WTC11 (cell line): ENCODE measurements around the gene FAM135A. TPM values are rescaled to one million over a fixed set of nuclear protein-coding genes. Genes with fewer than 3 reads are reported as not detected.

Source experiments
- ATAC-seq: fragments of 200-7000 bp; cut with Tn5 transposase; 2 replicates; pipeline ENCODE4 v1.10.0; 2021; ENCODE audit warnings: mild to moderate bottlenecking, moderate library complexity
- CTCF ChIA-PET: fragments of 300-600 bp; sonication (Branson Sonifier 250); formaldehyde crosslinking; loops from one replicate; lab custom pipeline; 2021; ENCODE audit warnings: antibody characterized with exemption; lab: Charles Lee
- POLR2A ChIA-PET: fragments of 350-600 bp; sonication (Branson Sonifier 250); formaldehyde crosslinking; loops from one replicate; lab custom pipeline; 2021; ENCODE audit warnings: antibody characterized with exemption; lab: Charles Lee
- DNase-seq: peaks from one replicate; pipeline ENCODE4 v3.0.0; 2021; ENCODE audit warnings: low spot score
- H3K27ac Mint-ChIP-seq: 2 replicates; pipeline ENCODE4 v1.8.0; 2021; ENCODE audit warnings: mixed read lengths
- H3K27me3 Mint-ChIP-seq: 2 replicates; pipeline ENCODE4 v1.8.0; 2021; ENCODE audit warnings: low read depth, mild to moderate bottlenecking, moderate library complexity, mixed read lengths
- H3K36me3 Mint-ChIP-seq: 2 replicates; pipeline ENCODE4 v1.8.0; 2021; ENCODE audit warnings: mixed read lengths
- H3K4me1 Mint-ChIP-seq: 2 replicates; pipeline ENCODE4 v1.8.0; 2022; ENCODE audit warnings: mixed read lengths
- H3K4me3 Mint-ChIP-seq: 2 replicates; pipeline ENCODE4 v1.8.0; 2021; ENCODE audit warnings: mild to moderate bottlenecking, moderate library complexity, mixed read lengths
- H3K9me3 Mint-ChIP-seq: 2 replicates; pipeline ENCODE4 v1.8.0; 2021; ENCODE audit warnings: mixed read lengths
- CBFB ChIP-seq: sonication (generic); formaldehyde crosslinking; IDR thresholded peaks from 2 replicates; pipeline ENCODE4 v1.8.1; 2022; ENCODE audit warnings: mild to moderate bottlenecking, low read depth, missing genetic modification reagents
- CDX4 ChIP-seq: fragments of 250-450 bp; sonication (Bioruptor Pico); IDR thresholded peaks from 2 replicates; pipeline ENCODE4 v1.9.0; 2021; ENCODE audit warnings: moderate library complexity, mild to moderate bottlenecking, inconsistent platforms, borderline replicate concordance
- CTCF ChIP-seq: fragments of 200-600 bp; IDR thresholded peaks from 2 replicates; pipeline ENCODE4 v1.8.0; 2022; ENCODE audit warnings: antibody characterized with exemption
- E2F1 ChIP-seq: sonication (generic); formaldehyde crosslinking; IDR thresholded peaks from 2 replicates; pipeline ENCODE4 v1.8.0; 2022; ENCODE audit warnings: mild to moderate bottlenecking, missing genetic modification reagents
- EMX1 ChIP-seq: fragments of 250-450 bp; sonication (Bioruptor Pico); IDR thresholded peaks from 2 replicates; pipeline ENCODE4 v1.8.0; 2021; ENCODE audit warnings: mild to moderate bottlenecking
- ERG ChIP-seq: fragments of 250-450 bp; sonication (Bioruptor Pico); IDR thresholded peaks from 2 replicates; pipeline ENCODE4 v1.8.0; 2021; ENCODE audit warnings: mild to moderate bottlenecking
- ETV6 ChIP-seq: sonication (generic); formaldehyde crosslinking; IDR thresholded peaks from 2 replicates; pipeline ENCODE4 v1.8.1; 2022; ENCODE audit warnings: mild to moderate bottlenecking, missing genetic modification reagents
- FOXJ3 ChIP-seq: sonication (generic); formaldehyde crosslinking; IDR thresholded peaks from 2 replicates; pipeline ENCODE4 v1.9.0; 2021; ENCODE audit warnings: missing genetic modification reagents, mild to moderate bottlenecking, borderline replicate concordance
- FOXP1 ChIP-seq: sonication (generic); formaldehyde crosslinking; IDR thresholded peaks from 2 replicates; pipeline ENCODE4 v1.8.0; 2022; ENCODE audit warnings: missing genetic modification reagents, mild to moderate bottlenecking, moderate library complexity, borderline replicate concordance
- GABPB1 ChIP-seq: sonication (generic); formaldehyde crosslinking; IDR thresholded peaks from 2 replicates; pipeline ENCODE4 v1.8.1; 2023; ENCODE audit warnings: mild to moderate bottlenecking, missing genetic modification reagents
- GTF2I ChIP-seq: fragments of 250-450 bp; sonication (Bioruptor Pico); conservative IDR thresholded peaks from 2 replicates; pipeline ENCODE4 v1.4.0; 2021; ENCODE audit warnings: mild to moderate bottlenecking
- HMGXB4 ChIP-seq: sonication (generic); formaldehyde crosslinking; IDR thresholded peaks from 2 replicates; pipeline ENCODE4 v1.8.1; 2023; ENCODE audit warnings: mild to moderate bottlenecking, moderate library complexity, missing genetic modification reagents
- NR2C2 ChIP-seq: sonication (generic); formaldehyde crosslinking; IDR thresholded peaks from 2 replicates; pipeline ENCODE4 v1.8.0; 2022; ENCODE audit warnings: mild to moderate bottlenecking, missing genetic modification reagents
- PRDM15 ChIP-seq: sonication (generic); formaldehyde crosslinking; IDR thresholded peaks from 2 replicates; pipeline ENCODE4 v1.8.0; 2022; ENCODE audit warnings: missing genetic modification reagents
- RELA ChIP-seq: sonication (generic); formaldehyde crosslinking; IDR thresholded peaks from 2 replicates; pipeline ENCODE4 v1.8.1; 2022; ENCODE audit warnings: missing genetic modification reagents, mild to moderate bottlenecking, borderline replicate concordance
- STAT6 ChIP-seq: sonication (generic); formaldehyde crosslinking; conservative IDR thresholded peaks from 2 replicates; pipeline ENCODE4 v1.8.1; 2023; ENCODE audit warnings: mild to moderate bottlenecking, low read depth, missing genetic modification reagents, moderate library complexity
- ZMAT4 ChIP-seq: fragments of 250-450 bp; sonication (Bioruptor Pico); IDR thresholded peaks from 2 replicates; pipeline ENCODE4 v1.9.0; 2021; ENCODE audit warnings: mild to moderate bottlenecking
- ZNF121 ChIP-seq: sonication (generic); formaldehyde crosslinking; IDR thresholded peaks from 2 replicates; pipeline ENCODE4 v1.8.0; 2023; ENCODE audit warnings: missing genetic modification reagents
- ZNF138 ChIP-seq: sonication (generic); formaldehyde crosslinking; conservative IDR thresholded peaks from 2 replicates; pipeline ENCODE4 v1.8.1; 2022; ENCODE audit warnings: mild to moderate bottlenecking, moderate library complexity, missing genetic modification reagents
- ZNF263 ChIP-seq: sonication (generic); formaldehyde crosslinking; IDR thresholded peaks from 2 replicates; pipeline ENCODE4 v1.8.1; 2022; ENCODE audit warnings: low read depth, mild to moderate bottlenecking, moderate library complexity, missing genetic modification reagents
- ZNF317 ChIP-seq: sonication (generic); formaldehyde crosslinking; IDR thresholded peaks from 2 replicates; pipeline ENCODE4 v1.8.1; 2023; ENCODE audit warnings: low read depth, mild to moderate bottlenecking, moderate library complexity, missing genetic modification reagents, borderline replicate concordance
- ZNF416 ChIP-seq: fragments of 250-450 bp; sonication (Bioruptor Pico); IDR thresholded peaks from 2 replicates; pipeline ENCODE4 v1.9.0; 2021; ENCODE audit warnings: mild to moderate bottlenecking, inconsistent platforms
- total RNA-seq: library from RNA; stranded (reverse); gene quantifications from 3 replicates; pipeline ENCODE4 v1.2.3, GENCODE V29; 2021

Gene FAM135A
- total RNA-seq, 1 experiment from 2014 or later = 32.9 TPM

GRCh38 chr6:70502484-70502883, 89.2 kb downstream of the FAM135A start:
- H3K36me3 Mint-ChIP-seq = peaks cover 64% of the 10 kb centered on the region
- H3K9me3 Mint-ChIP-seq = peaks cover 42% of the 10 kb centered on the region
- no peak overlapping the region for H3K4me3 Mint-ChIP-seq
- ChIA-PET POLR2A (no interaction called here), CTCF (no interaction called here)
- ATAC-seq (no peak), DNase-seq (no peak)
- no peaks in the 10 kb centered on the region for H3K4me1 Mint-ChIP-seq
- H3K27ac Mint-ChIP-seq = no peak overlapping the region
- H3K27me3 Mint-ChIP-seq = no peaks in the 10 kb centered on the region
- TF ChIP-seq CBFB (CRISPR knock-in tag) (no peak), ZNF121 (CRISPR knock-in tag) (no peak), STAT6 (no peak), GTF2I (CRISPR knock-in tag) (no peak), FOXJ3 (CRISPR knock-in tag) (no peak), CDX4 (CRISPR knock-in tag) (no peak), E2F1 (CRISPR knock-in tag) (no peak), ZNF416 (no peak), NR2C2 (CRISPR knock-in tag) (no peak), RELA (CRISPR knock-in tag) (no peak), ZNF138 (CRISPR knock-in tag) (no peak), ZNF263 (CRISPR knock-in tag) (no peak)
- TF ChIP-seq, all 79 proteins: peak for 0

GRCh38 chr6:70503813-70504465, 90.6 kb downstream of the FAM135A start:
- H3K4me1 Mint-ChIP-seq = no peaks in the 10 kb centered on the region
- TF ChIP-seq EMX1 (CRISPR knock-in tag) (no peak), CTCF (no peak), PRDM15 (CRISPR knock-in tag) (no peak), ZMAT4 (CRISPR knock-in tag) (no peak), ZNF416 (no peak), GABPB1 (CRISPR knock-in tag) (no peak), ERG (CRISPR knock-in tag) (no peak), HMGXB4 (CRISPR knock-in tag) (no peak), ETV6 (no peak), FOXP1 (no peak), ZNF317 (no peak)

More at GRCh38 chr6:70503813-70504465, 90.6 kb downstream of the FAM135A start:
- no peak overlapping the region for H3K27ac Mint-ChIP-seq
- ATAC-seq (no peak), DNase-seq (no peak)
- no peaks in the 10 kb centered on the region for H3K27me3 Mint-ChIP-seq
- peaks cover 58% of the 10 kb centered on the region for H3K36me3 Mint-ChIP-seq
- H3K4me3 Mint-ChIP-seq = no peak overlapping the region
- H3K9me3 Mint-ChIP-seq = peaks cover 36% of the 10 kb centered on the region
- ChIA-PET POLR2A (no interaction called here), CTCF (no interaction called here)
